Stimulated activated CD8-positive, alpha-beta memory T cell treated with anti-CD3 and anti-CD28 coated beads, Interleukin-15, amount 100 ng/mL, for 4 hours (primary cell): Measurements from ENCODE around the gene PRR5L.
A peak's percentile ranks its signal among the peaks of the same experiment; 100 is the strongest.
"Not testable (repeated sequence)": the region's sequence is repeated elsewhere in the genome, so short reads cannot be mapped to it uniquely, and the experiment has no call there.

Source experiments
- DNase-seq, 2 donors: peaks; one replicate each; pipeline ENCODE4 v3.0.0-alpha.2; 2020; ENCODE audit warnings: low read depth in 2 of 2

The PRR5L gene

GRCh38 chr11:36280531-36280930 is 15.6 kb upstream of the PRR5L start:
- DNase-seq, result no peak

GRCh38 chr11:36281850-36282249 is 14.2 kb upstream of the PRR5L start:
- DNase-seq, result no peak

- no peak for DNase-seq
These were observed 13.2 kb upstream of the PRR5L start for GRCh38 chr11:36282926-36283325.

GRCh38 chr11:36288442-36289225 is 7.5 kb upstream of the PRR5L start:
- DNase-seq, result no peak

GRCh38 chr11:36289226-36289852 is 6.7 kb upstream of the PRR5L start, which contains the start of gene COMMD9:
Gene COMMD9, minus strand, starts transcription at chr11:36289424. Its CDS starts 12 bp downstream, at chr11:36289412.
- DNase-seq, result peak; percentile 87 to 93

GRCh38 chr11:36292311-36292722 is 3.8 kb upstream of the PRR5L start:
- no peak for DNase-seq

- DNase-seq, result no peak
These were observed 926 bp downstream of the PRR5L start for GRCh38 chr11:36296884-36297543.

- no peak for DNase-seq
These were observed 4.6 kb downstream of the PRR5L start for GRCh38 chr11:36300650-36301049.

- DNase-seq, result no peak
These were observed 8.3 kb downstream of the PRR5L start for GRCh38 chr11:36304351-36304750.

- DNase-seq, result no peak
These were observed 9.0 kb downstream of the PRR5L start for GRCh38 chr11:36305047-36305446.

GRCh38 chr11:36306888-36307287 is 10.8 kb downstream of the PRR5L start:
- DNase-seq, result no peak

- no peak for DNase-seq
These were observed 12.5 kb downstream of the PRR5L start for GRCh38 chr11:36308577-36308976.

GRCh38 chr11:36309779-36310178 is 13.7 kb downstream of the PRR5L start:
- DNase-seq, result no peak

- DNase-seq, result no peak
These were observed 16.0 kb downstream of the PRR5L start for GRCh38 chr11:36311926-36312595.

GRCh38 chr11:36312611-36313472 is 16.8 kb downstream of the PRR5L start:
- DNase-seq, result no peak

- DNase-seq, result no peak
These were observed 17.8 kb downstream of the PRR5L start for GRCh38 chr11:36313750-36314433.

- DNase-seq, result no peak
These were observed 18.3 kb downstream of the PRR5L start for GRCh38 chr11:36314434-36314767.

- no peak for DNase-seq
These were observed 20.0 kb downstream of the PRR5L start for GRCh38 chr11:36316049-36316448.

- no peak for DNase-seq
These were observed 21.9 kb downstream of the PRR5L start for GRCh38 chr11:36317992-36318391.

GRCh38 chr11:36324956-36325355 is 28.9 kb downstream of the PRR5L start:
- not testable (repeated sequence) for DNase-seq

- not testable (repeated sequence) for DNase-seq
These were observed 29.3 kb downstream of the PRR5L start for GRCh38 chr11:36325403-36325802.
